ENCODE measurements around the gene WWOX. TPM values are rescaled to one million over a fixed set of nuclear protein-coding genes. Genes with fewer than 3 reads are reported as not detected.

The WWOX gene
- total RNA-seq, 4 donors from 2014 or later = 76.8 to 102 (median 83.6) TPM

DNA sequence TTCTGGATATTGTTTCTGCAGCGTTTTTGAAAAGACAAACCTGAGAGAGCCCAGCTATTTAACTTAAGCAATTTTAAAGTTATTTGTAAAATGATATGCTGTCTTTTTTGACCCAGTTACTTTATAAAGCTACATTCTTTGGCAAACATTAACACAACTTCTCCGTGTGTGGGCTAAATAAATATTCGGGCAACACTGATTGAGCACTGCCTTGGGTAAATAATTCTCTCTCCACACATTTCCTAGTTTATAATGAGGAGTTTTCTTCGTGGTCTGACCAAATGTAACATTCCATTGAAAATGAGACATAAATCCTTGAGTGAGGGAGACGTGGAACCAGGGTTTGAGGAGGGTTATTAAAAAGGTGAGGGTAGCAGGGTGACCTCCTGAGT lies 142.8 kb downstream of the WWOX start:
- TF ChIP-seq EP300 (IDR thresholded peaks at IDR 0.05) (no peak), POLR2A (IDR thresholded peaks at IDR 0.05) (no peak), CTCF (IDR thresholded peaks at IDR 0.05) (no peak)
- WGBS, 2 donors = 36 to 49% methylated on average over 5 of the region's 5 CpGs

DNA sequence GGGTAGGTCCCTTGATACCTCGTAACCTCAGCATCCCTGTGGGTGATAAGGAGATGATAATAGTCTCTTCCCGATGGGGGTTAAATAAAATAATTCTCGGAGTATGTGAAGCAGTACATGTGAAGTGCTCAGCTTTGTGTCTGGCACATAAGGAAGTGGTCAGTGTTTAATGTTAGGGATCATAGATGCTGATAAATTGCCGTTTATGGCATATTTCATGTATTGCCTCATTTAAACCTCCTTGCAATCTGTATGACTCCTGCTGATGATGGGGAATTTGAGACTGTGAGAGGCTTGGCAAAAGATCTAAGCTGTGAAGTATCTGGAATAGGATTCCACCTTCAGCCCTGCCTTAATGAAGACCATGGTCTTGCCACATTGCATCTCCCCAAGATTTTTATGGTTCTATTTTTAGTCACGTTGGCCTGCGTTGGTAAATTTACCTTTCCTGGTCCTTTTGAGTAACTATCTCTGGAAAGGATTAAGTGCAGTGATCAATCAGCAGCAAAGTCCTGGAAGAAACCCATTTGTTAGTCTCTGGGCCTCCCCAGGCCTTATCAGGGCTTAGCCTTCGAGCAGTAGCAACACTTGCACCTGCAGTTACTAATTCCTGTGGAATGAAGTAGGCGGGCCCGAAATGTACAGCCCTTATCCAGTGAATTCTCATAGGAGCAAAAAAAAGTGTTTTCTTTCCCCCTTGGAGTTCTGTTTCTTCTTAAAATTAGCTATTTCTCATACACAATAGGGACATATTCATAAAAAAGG lies 144.9 kb downstream of the WWOX start:
- H3K4me3 ChIP-seq = no peak overlapping the region
- H3K4me1 ChIP-seq = peaks cover 0 to 19% (median 4%) of the 10 kb centered on the region in 4 donors
- no peaks in the 10 kb centered on the region for H3K36me3 ChIP-seq
- no peaks in the 10 kb centered on the region for H3K27me3 ChIP-seq
- 81 to 86% methylated on average over 9 of the region's 9 CpGs for WGBS, 2 donors
- TF ChIP-seq EP300 (IDR thresholded peaks at IDR 0.05) (no peak), POLR2A (IDR thresholded peaks at IDR 0.05) (no peak), CTCF (IDR thresholded peaks at IDR 0.05) (no peak)
- H3K27ac ChIP-seq = no peak overlapping the region
- no peak for DNase-seq (ENCODE audit: low spot score in 2 of 2)
- H3K9me3 ChIP-seq = no peaks in the 10 kb centered on the region

More for the DNA sequence above, 142.8 kb downstream of the WWOX start:
- peaks cover 0 to 27% (median 4%) of the 10 kb centered on the region in 4 donors for H3K4me1 ChIP-seq
- no peaks in the 10 kb centered on the region for H3K27me3 ChIP-seq
- peak overlapping the region in 1 of 4 donors; percentile 42 for H3K27ac ChIP-seq
- no peak overlapping the region for H3K4me3 ChIP-seq
- H3K9me3 ChIP-seq = no peaks in the 10 kb centered on the region
- no peak for DNase-seq (ENCODE audit: low spot score in 2 of 2)
- H3K36me3 ChIP-seq = no peaks in the 10 kb centered on the region

GRCh38 chr16:78246559-78246958 lies 147.1 kb downstream of the WWOX start:
- Histone ChIP-seq H3K9me3 (no peaks in the 10 kb centered on the region), H3K36me3 (no peaks in the 10 kb centered on the region), H3K4me1 (peaks cover 0 to 12% (median 3%) of the 10 kb centered on the region in 4 donors), H3K27ac (no peak overlapping the region), H3K4me3 (no peak overlapping the region), H3K27me3 (no peaks in the 10 kb centered on the region)
- TF ChIP-seq CTCF (IDR thresholded peaks at IDR 0.05) (no peak), POLR2A (IDR thresholded peaks at IDR 0.05) (no peak), EP300 (IDR thresholded peaks at IDR 0.05) (no peak)
- no peak for DNase-seq (ENCODE audit: low spot score in 2 of 2)
- WGBS, 2 donors = 75 to 79% methylated on average over 9 of the region's 9 CpGs

DNA sequence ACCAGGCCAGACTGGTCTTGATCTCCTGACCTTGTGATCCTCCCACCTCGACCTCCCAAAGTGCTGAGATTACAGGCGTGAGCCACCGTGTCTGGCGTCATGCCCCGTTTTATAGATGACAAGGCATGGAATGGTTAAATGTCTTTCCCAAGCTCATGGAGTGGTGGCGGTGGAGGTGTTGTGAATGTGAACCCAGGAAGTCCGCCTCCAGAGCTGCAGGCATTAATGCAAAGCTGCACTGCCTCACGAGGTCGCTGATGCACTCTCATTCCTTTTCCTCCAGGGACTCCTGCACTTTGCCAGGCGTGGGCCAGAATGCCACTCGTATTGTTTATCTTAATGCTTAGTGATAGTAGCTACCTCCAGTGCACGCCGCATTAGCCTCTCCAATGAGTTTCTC lies 149.6 kb downstream of the WWOX start:
- Histone ChIP-seq H3K27ac (no peak overlapping the region), H3K36me3 (no peaks in the 10 kb centered on the region), H3K27me3 (no peaks in the 10 kb centered on the region), H3K9me3 (no peaks in the 10 kb centered on the region), H3K4me3 (no peak overlapping the region), H3K4me1 (no peaks in the 10 kb centered on the region)
- TF ChIP-seq POLR2A (IDR thresholded peaks at IDR 0.05) (no peak), EP300 (IDR thresholded peaks at IDR 0.05) (no peak), CTCF (IDR thresholded peaks at IDR 0.05) (no peak)
- no peak for DNase-seq (ENCODE audit: low spot score in 2 of 2)
- 81% methylated on average over 13 of the region's 13 CpGs for WGBS, 2 donors

DNA sequence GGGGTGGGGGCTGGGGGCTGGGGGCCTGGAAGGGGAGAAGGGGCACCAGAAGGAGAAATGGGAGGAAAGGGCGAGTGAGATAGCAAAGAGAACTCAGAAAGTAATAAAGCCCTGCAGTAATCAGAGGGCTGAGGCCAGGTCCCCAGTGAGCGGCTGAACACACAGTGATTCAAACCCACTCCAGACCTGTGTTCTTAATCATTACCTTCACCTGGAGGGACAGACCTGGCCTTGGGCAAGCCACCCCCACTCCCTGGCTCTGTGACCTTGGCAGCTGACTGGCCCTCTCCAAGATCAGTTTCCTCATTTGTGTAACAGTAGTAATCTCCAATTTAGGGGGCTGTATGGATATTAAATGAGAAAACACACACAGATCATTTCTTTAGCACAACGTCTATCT lies 150.4 kb downstream of the WWOX start:
- H3K27me3 ChIP-seq = no peaks in the 10 kb centered on the region
- no peaks in the 10 kb centered on the region for H3K9me3 ChIP-seq
- H3K4me3 ChIP-seq = no peak overlapping the region
- TF ChIP-seq EP300 (IDR thresholded peaks at IDR 0.05) (no peak), CTCF (IDR thresholded peaks at IDR 0.05) (no peak), POLR2A (IDR thresholded peaks at IDR 0.05) (no peak)
- H3K36me3 ChIP-seq = no peaks in the 10 kb centered on the region
- 77 to 85% methylated on average over 3 of the region's 3 CpGs for WGBS, 2 donors
- no peaks in the 10 kb centered on the region for H3K4me1 ChIP-seq
- H3K27ac ChIP-seq = no peak overlapping the region
- DNase-seq (ENCODE audit: low spot score in 2 of 2) = no peak
